Cerebellar nuclear complex (tissue), 1 donor: ENCODE results near the gene IL12RB2.
A peak's percentile ranks its signal among the peaks of the same experiment; 100 is the strongest.
"Not testable (repeated sequence)": the region's sequence is repeated elsewhere in the genome, so short reads cannot be mapped to it uniquely, and the experiment has no call there.

Experiments
- DNase-seq, 2 experiments: peaks; one replicate each; lab custom pipeline; 2025; lab: John Stamatoyannopoulos, UW

Gene IL12RB2

DNA sequence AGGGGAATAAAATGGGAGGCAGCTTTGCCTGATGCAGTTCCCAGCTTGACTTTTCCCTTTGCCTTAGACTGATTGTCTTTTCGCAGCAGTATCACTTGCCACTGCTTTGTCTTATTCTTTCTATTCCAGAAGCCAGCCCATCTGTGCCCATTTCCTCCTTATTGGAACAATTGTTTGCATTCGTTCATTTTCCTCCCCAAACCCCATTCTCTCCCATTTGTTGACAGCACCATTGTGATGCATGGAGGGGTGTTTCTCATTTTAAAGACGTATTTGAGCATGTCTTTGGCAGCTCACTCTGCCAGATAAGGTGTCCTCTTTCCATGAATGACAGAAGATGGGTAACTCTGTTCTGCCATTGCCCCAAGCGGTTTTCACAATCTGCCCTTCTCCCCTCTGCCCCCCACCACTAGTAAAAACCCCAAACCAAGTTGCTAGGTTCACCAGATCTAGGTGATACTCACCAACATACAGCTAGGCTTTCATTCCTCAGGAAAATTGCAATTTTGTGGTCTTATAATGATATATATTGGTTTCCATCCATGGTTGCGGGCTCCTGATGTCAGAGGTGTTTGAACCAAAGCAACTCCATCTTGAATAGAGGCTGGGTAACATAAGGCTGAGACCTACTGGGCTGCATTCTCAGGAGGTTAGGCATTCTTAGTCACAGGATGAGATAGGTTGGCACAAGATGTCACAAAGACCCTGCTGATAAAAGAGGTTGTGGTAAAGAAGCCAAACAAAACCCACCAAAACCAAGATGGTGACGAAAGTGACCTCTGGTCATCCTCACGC, 91.7 kb downstream of the IL12RB2 start:
- DNase-seq, result no peak

DNA sequence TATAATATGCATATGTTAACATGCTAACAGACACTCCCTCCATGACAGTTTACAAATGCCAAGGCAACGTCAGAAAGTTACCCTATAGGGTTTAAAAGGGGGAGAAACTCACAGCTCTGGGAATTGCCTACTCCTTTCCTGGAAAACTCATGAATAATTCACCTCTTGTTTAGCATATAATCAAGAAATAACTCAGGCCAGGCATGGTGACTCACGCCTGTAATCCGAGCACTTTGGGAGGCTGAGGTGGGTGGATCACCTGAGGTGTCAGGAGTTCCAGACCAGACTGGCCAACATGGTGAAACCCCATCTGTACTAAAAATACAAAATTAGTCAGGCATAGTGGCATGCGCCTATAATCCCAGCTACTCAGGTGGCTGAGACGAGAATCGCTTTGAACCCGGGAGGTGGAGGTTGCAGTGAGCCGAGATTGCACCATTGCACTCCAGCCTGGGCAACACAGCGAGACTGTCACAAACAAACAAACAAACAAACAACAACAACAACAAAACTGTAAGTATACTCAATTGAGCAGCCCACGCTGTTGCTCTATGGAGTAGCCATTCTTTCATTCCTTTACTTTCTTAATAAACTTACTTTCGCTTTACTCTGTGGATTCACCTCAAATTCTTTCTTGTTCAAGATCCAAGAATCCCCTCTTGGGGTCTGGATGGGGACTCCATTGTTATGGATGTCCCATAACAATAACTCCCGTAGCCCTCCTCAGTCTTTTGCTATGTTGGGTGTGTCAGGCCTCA, 92.5 kb downstream of the IL12RB2 start:
- DNase-seq, result not testable (repeated sequence)

DNA sequence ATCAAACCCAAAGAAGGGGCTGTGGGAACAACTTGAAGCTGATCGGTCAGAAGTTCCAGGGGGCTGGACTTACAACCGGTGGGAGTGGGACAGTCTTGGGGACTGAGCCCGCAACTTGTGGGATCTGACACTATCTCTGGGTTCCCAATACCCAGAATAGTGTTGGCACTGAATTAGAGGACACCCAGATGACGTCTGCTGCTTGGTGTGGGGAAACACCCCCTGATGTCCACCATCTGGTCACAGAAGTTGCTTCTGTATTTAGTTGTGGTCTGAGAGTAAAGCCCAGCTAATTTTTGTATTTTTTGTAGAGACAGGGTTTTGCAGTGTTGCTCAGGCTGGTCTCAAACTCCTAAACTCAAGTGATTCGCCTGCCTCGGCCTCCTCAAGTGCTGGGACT, 93.8 kb downstream of the IL12RB2 start:
- DNase-seq, result no peak

DNA sequence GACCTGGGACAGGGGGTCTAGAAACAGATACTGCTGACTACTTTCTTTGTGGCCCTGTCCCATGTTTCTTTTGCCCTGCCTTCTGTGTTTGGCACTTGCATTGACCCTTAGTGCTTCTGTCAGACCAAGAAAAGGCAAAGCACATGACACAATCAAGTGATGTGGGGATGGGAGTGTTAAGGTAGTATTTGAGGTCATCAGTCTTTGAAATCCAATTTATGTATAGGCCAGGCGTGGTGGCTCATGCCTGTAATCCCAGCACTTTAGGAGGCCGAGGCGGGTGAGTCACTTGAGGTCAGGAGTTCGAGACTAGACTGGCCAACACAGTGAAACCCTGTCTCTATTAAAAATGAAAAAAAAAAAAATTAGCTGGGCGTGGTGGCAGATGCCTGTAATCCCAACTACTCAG, 96.5 kb downstream of the IL12RB2 start:
- DNase-seq, result no peak

DNA sequence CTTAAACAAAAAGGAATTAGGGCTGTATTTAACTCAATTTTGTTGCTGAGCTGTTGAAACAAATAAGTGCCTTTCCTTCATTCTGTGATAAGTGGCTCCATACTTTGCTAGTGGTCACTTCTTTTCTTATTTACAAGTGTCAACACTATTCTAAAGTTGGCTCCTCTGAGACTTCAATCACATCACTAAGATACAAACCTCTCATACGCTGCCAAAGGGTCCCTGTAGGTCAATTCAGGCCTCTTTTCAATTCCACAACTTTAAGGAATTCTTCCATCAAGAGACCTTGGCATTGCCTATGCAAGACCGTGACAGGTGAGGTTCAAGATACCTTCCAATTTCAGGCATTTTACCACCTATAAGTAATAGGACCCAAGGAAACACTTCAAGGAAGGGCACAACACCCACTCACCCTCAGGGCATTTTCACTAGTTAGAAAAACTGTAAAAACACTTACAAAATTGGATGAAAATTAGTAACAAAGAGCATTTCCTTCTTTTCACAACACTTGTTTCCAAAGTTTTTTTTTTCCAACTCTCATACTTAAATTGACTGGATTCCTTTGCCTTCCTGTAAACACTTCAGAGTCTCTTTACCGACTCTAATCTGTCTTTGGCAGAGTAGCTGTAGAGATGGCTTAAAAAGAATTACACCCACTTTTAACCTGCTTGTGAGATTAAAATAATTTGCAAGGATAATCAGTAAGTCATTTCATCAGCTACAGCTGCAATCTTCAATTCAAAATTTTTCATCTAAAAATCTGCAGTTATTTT, 98.0 kb downstream of the IL12RB2 start:
- no peak for DNase-seq

DNA sequence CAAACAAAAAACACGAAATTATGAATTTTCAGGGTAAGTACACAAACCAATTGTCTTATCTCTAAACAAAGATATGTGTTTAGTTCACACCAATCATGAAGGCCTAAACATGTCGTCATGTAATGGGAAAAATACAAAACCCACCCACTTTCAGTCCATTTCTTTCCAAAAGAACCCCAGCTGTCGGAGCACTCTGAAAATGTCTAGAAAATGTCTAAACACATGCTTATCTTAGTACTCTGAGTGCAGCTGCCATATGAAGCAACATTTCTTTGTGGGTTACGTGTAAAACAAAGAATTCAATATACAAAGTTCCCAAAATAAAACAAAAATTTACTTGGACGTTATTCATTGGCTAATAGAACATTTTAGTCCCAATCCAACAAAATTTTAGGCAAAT, 99.8 kb downstream of the IL12RB2 start:
- DNase-seq, result no peak

DNA sequence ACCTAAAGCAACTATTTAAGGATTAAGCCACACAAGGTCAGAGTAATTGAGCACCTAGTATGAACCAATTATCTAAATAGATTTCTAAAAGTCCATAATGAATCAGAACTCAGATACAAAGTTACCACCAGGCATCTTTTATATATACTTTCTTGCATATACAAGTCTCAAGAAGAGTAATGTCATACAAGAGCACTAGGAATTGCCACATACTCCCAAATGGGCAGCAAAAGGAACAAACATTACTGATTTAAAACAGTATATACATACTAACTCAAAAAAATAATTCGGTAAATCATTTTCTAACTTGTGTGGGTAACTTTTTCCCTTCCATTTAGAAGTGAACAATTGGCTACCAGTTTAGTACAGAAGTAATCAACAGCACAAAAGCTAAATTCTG, 100.5 kb downstream of the IL12RB2 start:
- DNase-seq, result no peak

DNA sequence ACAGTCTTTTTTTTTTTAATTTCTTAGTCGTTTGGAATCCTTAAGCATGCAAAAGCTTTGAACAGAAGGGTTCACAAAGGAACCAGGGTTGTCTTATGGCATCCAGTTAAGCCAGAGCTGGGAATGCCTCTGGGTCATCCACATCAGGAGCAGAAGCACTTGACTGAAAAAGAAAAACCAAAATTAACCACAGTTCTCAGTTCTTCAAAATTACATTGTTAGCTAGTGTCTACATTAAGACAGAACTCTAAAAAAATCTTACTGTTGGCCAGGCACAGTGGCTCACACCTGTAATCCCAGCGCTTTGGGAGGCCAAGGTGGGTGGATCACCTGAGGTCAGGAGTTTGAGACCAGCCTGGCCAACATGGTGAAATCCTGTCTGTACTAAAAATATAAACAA, 105.4 kb downstream of the IL12RB2 start:
- not testable (repeated sequence) for DNase-seq

DNA sequence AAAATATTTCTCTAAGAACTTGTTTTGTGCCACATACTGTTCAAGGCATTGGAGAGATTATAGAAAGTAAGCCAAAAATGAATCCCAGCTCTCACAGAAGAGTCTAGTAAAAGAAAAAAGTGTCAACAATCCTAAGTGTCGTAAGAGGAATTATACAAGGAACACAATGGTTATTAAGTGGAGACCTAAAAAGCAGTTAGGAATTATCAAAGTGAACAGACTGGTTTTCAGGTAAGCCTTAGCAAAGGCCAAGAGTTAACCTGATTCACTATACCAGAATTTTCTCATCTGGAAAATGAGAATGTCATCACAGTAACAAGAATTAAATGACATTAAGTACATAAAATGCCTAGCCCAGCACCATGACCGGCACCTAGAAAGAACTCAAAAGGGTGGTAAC, 106.9 kb downstream of the IL12RB2 start:
- no peak for DNase-seq

DNA sequence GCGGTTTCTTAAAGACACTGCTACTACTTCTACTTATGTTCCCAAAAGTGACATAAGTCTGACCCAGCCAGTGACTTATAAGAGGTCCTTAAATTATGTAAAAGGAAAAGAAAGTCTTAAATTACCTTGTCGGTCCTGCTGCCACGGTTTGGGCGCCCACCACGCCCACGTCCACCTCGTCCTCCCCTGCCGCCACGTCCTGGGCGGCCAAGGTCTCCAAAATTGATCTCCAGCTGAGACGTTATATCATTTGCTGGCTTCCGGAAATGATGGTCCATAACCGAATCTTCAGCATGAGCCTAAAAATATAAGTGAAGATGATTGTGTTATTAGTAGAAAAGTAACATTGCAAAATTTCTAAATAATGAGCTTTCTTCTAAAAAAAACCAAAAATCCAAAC, 107.4 kb downstream of the IL12RB2 start:
- DNase-seq, result no peak

DNA sequence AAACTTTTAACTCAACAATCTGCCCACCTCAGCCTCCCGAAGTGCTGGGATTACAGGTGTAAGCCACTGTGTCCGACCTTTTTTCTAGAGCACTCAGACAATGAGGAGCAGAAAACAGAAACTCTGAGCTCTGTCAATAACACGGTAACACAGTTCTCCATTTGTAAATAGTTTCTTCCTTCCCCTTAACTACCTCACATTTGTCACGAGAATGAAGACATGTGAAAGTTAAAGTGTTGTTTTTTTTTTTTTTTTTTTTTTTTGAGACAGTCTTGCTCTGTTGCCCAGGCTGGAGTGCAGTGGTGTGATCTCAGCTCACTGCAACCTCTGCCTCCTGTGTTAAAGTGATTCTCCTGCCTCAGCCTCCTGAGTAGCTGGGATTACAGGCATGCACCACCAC, 110.1 kb downstream of the IL12RB2 start:
- DNase-seq, result not testable (repeated sequence)

DNA sequence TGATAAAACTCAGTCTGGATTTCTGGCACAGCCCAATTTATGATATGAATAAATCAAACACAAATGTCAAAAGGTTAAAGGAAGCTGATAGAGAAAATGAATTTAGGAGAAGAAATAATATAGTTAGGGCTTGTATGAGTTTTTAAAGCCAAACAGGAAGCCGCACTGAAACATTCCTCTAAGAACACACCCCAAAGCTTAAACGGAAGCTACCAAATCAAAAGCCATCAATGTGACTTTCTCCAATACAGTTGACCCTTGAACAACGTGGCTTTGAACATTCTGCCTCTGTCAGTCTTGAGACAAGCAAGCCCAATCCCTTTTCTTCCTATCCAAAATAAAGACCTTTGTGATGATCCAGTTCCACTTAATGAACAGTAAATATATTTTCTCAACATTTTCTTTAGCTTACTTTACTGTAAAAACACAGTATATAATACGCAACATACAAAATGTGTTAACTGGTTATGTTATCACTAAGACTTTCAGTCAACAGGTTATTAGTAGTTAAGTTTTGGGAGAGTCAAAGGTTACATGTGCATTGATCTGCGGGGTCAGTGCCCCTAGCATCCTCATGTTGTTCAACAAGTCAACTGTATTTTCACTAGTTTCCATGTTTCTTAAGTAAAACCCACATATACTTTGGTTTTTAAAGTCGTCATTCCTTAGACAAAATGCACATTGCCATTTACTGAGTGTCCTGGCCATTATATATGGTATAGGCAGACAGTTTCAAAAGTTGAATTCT, 111.3 kb downstream of the IL12RB2 start:
- no peak for DNase-seq

DNA sequence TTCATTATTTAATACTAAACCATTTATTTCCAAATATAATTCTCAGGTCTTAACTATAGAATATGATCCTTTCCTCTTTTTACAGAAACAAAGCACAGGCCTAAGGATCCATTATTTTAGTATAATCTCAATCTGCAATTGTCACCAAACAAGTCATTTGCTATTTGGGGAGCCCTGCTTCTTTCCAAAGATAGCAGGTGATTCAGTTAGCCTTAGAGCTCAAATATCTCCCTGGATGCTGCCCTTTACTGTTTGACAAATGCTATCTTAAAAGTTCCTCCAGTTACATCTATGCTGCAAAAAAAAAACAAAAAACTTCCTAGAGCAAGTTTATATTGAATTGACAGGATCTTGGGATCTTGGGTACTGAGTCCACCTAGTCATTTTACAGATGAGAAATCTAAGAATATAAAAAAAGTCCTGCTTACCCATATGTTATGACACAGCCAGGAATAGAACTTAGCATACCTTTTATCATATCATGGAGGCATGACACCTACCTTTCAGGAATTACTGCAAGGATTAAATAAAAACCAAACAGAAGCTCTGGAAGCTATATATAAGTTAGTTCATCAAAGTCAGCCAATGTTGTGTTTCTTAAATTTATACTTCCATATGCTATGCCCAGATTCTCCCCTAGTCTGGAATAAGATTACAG, 113.3 kb downstream of the IL12RB2 start:
- no peak for DNase-seq

DNA sequence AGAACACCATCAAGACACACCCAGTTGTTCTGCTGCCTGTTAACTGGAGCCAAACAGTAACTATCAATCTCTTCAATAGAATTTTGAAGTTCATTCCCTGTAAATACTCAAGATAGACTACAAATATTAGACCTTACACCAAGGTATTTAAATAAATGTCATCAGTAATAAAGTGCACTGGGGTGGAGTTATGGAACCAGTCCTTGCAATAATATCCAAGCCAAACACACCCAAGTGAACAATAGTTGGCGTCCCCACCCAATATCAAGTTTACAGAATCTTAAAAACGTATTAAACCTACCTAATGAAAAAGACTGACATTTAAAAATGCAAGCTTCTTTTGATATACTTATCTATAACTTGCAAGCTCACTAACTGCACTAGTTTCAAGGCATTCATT, 119.8 kb downstream of the IL12RB2 start:
- no peak for DNase-seq

DNA sequence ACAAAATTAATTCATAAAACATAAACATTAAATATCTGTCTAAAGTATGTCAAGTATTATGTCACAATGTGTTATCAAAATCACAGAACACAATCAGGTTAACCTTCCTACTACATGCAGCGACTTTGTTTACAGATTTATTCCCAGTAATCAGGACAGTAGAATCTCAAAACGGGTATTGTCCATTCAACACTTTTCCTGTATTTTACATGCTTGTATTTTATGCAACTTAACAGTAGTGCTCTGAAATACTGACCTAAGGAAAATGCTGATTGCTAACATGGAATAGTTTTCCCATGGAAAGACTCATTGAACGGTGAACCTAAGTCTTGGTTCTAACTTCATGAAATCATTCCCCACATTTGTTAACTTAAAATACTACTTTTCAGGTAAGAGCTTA, 120.3 kb downstream of the IL12RB2 start:
- no peak for DNase-seq

DNA sequence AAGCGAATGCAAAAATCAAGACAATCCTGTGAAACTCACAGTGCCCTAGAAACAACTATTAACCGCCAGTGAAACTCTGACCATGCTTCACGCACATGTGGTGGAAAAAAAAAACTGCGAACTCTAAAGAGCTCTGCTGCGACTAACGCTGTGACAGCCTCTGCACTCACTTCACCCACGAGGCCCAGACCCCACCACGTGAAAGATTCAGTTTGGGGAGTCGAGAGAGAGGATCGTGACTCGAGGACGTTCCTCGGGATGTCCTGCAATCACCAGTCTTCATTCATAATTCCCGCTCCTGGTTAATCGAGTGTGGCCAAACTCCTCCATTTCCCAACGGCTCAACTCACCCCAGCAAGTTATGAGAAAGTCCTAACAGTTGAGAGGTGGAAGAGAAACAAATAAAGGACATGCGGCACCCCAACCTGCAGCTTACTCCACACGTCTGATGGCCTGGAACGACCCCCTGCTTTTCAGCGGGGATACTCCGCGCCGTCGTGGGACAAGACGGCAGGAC, 121.4 kb downstream of the IL12RB2 start:
- no peak for DNase-seq

DNA sequence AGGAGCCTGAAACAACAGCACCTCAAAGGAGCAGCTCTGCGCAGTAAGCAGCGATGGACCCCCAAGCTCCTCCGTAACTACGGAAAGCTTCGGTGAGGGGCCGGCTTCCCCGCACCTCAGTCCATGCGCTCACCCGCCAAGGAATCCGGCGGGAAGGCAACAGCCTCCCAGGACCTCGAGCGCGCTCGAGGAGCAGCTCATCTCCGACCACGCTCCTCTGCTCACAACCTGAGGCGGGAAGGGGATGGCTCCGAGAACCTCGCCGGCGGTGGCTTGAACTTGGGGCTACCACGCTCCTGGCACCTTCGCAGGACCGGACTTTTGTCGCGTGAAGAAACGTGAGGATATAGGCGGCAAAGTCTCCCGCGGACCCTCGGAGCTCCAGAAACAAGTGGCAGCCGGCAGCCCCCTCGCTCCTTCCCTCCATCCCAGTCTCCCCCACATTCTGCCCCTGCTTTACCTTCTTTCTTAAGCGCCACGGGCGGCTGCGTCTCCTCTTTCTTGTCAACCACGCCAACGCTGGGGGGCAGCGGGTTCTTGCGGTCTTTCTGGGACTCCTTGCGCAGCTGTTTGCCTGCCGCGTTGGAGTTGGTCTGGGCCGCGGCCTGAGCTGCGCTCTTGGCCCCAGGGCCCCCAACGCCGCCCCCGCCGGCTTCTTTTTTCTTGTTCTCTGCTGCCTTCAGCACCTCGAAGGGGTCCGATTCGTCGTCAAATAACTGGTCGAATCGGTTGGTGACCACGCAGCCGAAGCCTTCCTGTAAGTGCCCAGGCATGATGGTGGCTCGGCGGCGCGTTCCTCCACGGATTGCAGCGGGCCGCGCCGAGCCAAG, 122.1 kb downstream of the IL12RB2 start:
- no peak for DNase-seq

DNA sequence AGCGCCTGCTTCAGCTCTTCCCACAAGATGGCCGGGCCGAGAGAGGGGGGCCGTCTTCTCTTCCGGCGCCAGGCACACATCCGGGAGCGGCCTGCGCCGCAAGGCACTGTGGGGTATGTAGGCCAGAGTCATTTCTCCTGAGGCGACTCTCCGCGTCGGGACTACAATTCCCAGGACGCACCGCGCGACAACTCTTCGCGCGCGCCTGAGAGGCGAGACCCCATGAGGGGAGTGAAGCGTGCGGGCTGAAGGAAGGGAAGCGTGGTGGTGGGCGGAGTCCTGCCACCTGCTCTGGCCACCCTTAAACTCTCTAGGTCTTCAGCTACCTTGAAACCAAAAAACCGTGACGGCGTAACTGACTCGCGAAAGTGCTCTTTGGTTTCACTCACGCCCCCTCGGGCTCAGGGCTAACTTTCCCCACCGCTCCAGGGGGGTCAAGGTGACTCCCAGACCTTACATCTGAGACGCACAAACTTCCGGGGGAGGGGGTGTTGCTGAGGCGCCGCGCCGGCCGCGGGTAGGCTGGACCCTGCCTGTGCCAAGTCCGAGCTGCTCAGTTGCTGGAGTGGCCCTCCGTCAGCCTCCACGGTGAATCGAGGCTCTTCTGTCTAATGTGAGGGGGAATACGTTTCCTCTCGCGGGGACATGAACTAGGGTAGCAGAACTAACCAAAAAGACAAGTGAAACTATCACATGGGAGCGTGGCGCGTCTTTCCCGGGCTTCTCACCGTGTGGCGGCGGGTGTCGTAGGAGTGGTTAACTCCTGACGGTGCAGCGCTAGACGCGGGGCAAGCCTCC, 122.9 kb downstream of the IL12RB2 start, which contains the start of gene SERBP1:
Gene SERBP1, minus strand, starts transcription at position 45 of the 798 bp plus-strand sequence. CDS start 102 bp downstream, outside the sequence.
- peak; percentile 74 to 86 for DNase-seq

DNA sequence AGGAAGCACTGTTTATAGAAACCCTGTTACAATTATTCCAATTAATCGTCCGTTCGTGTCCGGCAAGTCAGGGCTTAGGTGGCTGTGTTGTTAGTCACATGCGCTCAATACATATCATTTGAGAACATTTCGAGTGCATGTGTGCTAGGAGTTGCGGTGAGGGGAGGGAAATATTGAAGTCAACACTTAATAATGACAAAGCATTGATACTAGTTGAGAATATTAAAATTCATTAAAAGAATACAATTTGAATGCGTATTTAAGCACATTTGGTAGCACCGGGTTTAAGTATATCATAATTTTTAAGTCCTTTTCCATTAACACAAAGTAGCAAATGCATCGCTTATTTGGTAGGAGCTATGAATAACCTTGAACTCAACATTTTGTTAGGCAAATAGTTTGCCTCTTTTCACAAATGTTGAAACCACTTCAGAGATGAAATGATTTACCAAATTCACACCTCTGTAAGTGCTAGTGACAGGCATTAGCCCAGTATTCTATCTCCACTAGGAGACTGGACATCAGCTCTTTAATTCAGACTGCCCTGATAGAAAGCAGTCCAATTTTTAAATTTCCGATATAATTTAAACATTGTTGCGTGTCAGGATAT, 123.6 kb downstream of the IL12RB2 start:
- no peak for DNase-seq
